ENCODE measurements around the gene DLL1.

The DLL1 gene

DNA sequence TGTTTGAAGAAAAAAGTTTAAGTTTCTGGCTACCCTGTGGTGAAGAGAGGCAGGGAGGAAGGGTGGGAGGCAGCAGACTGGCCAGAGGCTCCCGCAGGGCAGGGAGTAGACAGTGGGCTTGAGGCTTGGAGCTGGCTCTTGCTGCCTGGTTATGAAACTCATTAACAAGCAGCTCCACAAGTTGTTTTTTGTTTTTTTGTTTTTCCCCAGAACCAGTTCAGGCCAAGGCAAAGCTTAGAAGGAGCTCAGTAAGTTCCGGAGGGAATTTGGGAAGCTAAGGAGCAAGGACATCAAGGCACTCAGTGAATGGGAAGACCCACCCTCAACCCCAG lies 4.0 kb downstream of the DLL1 start:
- no peak for DNase-seq (ENCODE audit: extremely low read depth, insufficient read length)
- TF ChIP-seq, protein P1, sequence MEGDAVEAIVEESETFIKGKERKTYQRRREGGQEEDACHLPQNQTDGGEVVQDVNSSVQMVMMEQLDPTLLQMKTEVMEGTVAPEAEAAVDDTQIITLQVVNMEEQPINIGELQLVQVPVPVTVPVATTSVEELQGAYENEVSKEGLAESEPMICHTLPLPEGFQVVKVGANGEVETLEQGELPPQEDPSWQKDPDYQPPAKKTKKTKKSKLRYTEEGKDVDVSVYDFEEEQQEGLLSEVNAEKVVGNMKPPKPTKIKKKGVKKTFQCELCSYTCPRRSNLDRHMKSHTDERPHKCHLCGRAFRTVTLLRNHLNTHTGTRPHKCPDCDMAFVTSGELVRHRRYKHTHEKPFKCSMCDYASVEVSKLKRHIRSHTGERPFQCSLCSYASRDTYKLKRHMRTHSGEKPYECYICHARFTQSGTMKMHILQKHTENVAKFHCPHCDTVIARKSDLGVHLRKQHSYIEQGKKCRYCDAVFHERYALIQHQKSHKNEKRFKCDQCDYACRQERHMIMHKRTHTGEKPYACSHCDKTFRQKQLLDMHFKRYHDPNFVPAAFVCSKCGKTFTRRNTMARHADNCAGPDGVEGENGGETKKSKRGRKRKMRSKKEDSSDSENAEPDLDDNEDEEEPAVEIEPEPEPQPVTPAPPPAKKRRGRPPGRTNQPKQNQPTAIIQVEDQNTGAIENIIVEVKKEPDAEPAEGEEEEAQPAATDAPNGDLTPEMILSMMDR (IDR thresholded peaks at IDR 0.05; ENCODE audit: insufficient read depth, low read length, poor library complexity, severe bottlenecking), result no peak
- no peak overlapping the region for H3K4me3 ChIP-seq (replicated peaks; ENCODE audit: low read depth, low read length)
- no peaks in the 10 kb centered on the region; the same call in 1 of the 2 replicates for H3K27me3 ChIP-seq (replicated peaks; ENCODE audit: control insufficient read depth, insufficient read depth, low read length)
- no peaks in the 10 kb centered on the region for H3K36me3 ChIP-seq (ENCODE audit: control insufficient read depth, insufficient read depth, low read length)

DNA sequence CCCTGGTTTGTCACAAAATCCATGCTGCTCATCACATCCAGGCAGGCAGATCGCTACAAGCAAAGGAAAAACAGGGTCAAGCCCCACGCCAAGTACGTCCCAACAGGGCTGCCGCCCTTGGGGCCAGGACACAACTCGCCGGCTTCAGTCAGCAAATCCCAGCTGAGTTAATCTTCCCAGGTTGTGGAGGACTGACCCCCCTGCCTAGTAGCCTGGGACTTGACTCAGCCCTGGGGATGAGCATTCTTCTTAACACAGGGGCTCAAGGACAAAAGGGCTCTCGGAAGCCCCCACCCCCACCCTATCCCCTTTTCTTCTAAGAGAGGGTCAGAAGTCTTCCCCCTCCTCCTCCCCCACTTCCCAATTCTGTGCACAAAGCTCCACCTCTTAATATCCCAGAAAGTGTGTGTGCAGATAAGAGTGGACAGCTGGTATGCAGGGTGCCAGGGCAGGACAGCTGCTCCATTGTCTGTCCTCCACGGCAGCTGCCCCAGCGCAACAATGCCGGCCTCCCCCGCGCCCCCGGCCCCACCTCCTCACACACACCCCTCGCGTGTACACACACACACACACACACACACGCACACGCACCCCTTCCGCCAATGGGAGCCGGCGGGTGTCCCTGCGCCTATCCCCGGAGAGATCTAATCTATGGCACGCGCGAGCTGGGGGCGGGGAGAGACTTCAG lies 4.5 kb downstream of the DLL1 start:
- TF ChIP-seq, protein P1 (IDR thresholded peaks at IDR 0.05; ENCODE audit: insufficient read depth, low read length, poor library complexity, severe bottlenecking), result no peak
- DNase-seq (ENCODE audit: extremely low read depth, insufficient read length), result no peak
- no peak overlapping the region for H3K4me3 ChIP-seq (replicated peaks; ENCODE audit: low read depth, low read length)
- no peaks in the 10 kb centered on the region; the same call in 1 of the 2 replicates for H3K27me3 ChIP-seq (replicated peaks; ENCODE audit: control insufficient read depth, insufficient read depth, low read length)
- no peaks in the 10 kb centered on the region for H3K36me3 ChIP-seq (ENCODE audit: control insufficient read depth, insufficient read depth, low read length)

DNA sequence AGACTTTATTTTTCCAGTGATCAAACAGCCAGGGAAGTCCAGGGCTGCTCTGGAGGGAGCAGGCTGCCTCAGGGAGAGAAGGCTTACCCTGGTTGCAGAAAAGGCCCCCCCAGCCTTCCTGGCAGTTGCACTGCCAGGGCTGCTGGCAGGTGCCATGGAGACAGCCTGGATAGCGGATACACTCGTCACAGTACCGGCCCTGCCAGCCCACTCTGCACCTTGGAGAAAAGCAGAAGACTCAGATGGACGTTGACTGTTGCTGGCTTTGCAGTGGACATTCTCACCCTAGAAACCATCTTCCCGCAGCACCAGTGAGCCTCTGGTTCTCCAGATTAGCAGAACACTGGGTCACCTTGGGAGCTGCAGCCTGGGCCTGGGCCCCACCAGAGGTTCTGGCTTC lies 5.4 kb downstream of the DLL1 start:
- no peaks in the 10 kb centered on the region for H3K36me3 ChIP-seq (ENCODE audit: control insufficient read depth, insufficient read depth, low read length)
- no peak overlapping the region for H3K4me3 ChIP-seq (replicated peaks; ENCODE audit: low read depth, low read length)
- TF ChIP-seq, protein P1 (IDR thresholded peaks at IDR 0.05; ENCODE audit: insufficient read depth, low read length, poor library complexity, severe bottlenecking), result no peak
- no peak for DNase-seq (ENCODE audit: extremely low read depth, insufficient read length)
- H3K27me3 ChIP-seq (replicated peaks; ENCODE audit: control insufficient read depth, insufficient read depth, low read length), result no peaks in the 10 kb centered on the region; the same call in 1 of the 2 replicates

GRCh38 chr6:170284866-170285469 lies 5.9 kb downstream of the DLL1 start:
- Histone ChIP-seq H3K4me3 (replicated peaks; ENCODE audit: low read depth, low read length) (no peak overlapping the region), H3K36me3 (ENCODE audit: control insufficient read depth, insufficient read depth, low read length) (no peaks in the 10 kb centered on the region), H3K27me3 (replicated peaks; ENCODE audit: control insufficient read depth, insufficient read depth, low read length) (no peaks in the 10 kb centered on the region; the same call in 1 of the 2 replicates)
- TF ChIP-seq, protein P1 (IDR thresholded peaks at IDR 0.05; ENCODE audit: insufficient read depth, low read length, poor library complexity, severe bottlenecking), result no peak
- no peak for DNase-seq (ENCODE audit: extremely low read depth, insufficient read length)

GRCh38 chr6:170284126-170284773 lies 6.6 kb downstream of the DLL1 start:
- no peaks in the 10 kb centered on the region; the same call in 1 of the 2 replicates for H3K27me3 ChIP-seq (replicated peaks; ENCODE audit: control insufficient read depth, insufficient read depth, low read length)
- H3K36me3 ChIP-seq (ENCODE audit: control insufficient read depth, insufficient read depth, low read length), result no peaks in the 10 kb centered on the region
- H3K4me3 ChIP-seq (replicated peaks; ENCODE audit: low read depth, low read length), result no peak overlapping the region
- TF ChIP-seq, protein P1 (IDR thresholded peaks at IDR 0.05; ENCODE audit: insufficient read depth, low read length, poor library complexity, severe bottlenecking), result no peak
- DNase-seq (ENCODE audit: extremely low read depth, insufficient read length), result no peak

Measured in GM06990 (cell line).